Rectal smooth muscle tissue (tissue), 1 donor: ENCODE results near the gene TSEN34.
A peak's percentile ranks its signal among the peaks of the same experiment; 100 is the strongest.
"Not testable (repeated sequence)": the region's sequence is repeated elsewhere in the genome, so short reads cannot be mapped to it uniquely, and the experiment has no call there.

Source experiments
- H3K27ac ChIP-seq: one replicate; pipeline ENCODE4 v1.7.0; 2013; ENCODE audit warnings: low read depth, low read length, inconsistent platforms
- H3K27me3 ChIP-seq: one replicate; pipeline ENCODE4 v1.7.0; 2013; ENCODE audit warnings: low read length; ENCODE audit not compliant: control insufficient read depth, insufficient read depth
- H3K36me3 ChIP-seq: one replicate; pipeline ENCODE4 v1.7.0; 2013; ENCODE audit warnings: low read length; ENCODE audit not compliant: control insufficient read depth, insufficient read depth
- H3K4me1 ChIP-seq: one replicate; pipeline ENCODE4 v1.7.0; 2013; ENCODE audit warnings: low read length; ENCODE audit not compliant: control insufficient read depth, insufficient read depth
- H3K4me3 ChIP-seq: one replicate; pipeline ENCODE4 v1.7.0; 2013; ENCODE audit warnings: low read length
- H3K9ac ChIP-seq: one replicate; pipeline ENCODE4 v1.7.0; 2013; ENCODE audit warnings: low read length

The TSEN34 gene

DNA sequence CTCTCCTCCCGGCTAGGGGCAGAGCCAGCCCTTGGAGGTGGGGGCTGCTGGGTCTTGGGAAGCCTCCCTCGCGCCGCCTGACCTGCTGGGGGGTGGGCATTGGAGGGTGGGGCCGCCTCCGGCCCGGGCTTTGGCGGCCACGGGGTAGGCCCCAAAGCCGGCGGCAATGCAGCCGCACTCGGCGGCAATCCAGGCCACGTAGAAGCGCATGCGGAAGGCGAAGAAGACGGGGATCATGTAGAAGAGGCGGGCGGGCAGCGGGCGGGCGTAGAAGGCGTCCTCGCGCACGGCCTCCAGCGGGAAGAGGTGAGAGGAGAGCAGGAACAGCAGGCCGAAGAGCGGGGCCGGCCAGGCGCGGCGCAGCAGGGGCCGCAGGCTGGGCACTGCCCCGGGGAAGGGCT lies 10.4 kb upstream of the TSEN34 start:
- Histone ChIP-seq H3K4me1 (no peaks in the 10 kb centered on the region), H3K27ac (no peak overlapping the region), H3K36me3 (peaks cover 5% of the 10 kb centered on the region), H3K27me3 (no peaks in the 10 kb centered on the region), H3K9ac (no peak overlapping the region), H3K4me3 (no peak overlapping the region)

- H3K4me1 ChIP-seq, H3K27me3 ChIP-seq, H3K36me3 ChIP-seq, H3K4me3 ChIP-seq, H3K9ac ChIP-seq, H3K27ac ChIP-seq: not testable (repeated sequence)
These were observed 9.2 kb upstream of the TSEN34 start for GRCh38 chr19:54181894-54182293.

DNA sequence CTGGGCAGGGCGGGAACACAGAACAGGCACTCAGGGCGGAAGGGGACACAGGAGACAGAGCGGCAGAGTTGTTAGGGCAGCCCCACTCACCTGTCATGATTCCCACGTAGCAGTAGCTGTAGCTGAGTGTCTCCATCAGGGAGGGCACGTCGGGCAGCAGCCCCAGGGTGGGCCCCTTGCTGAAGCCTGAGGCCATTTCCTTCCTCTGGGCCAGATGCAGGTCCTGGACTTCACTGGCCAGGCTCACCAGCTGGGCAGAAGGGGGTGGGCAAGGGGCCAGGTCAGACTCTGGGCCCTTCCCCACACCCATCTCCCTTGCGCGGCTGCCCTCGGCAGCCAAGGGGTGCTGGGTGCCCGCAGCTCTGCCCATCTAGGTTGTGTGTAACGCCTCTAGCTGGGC lies 7.7 kb upstream of the TSEN34 start:
- H3K36me3 ChIP-seq: peaks cover 5% of the 10 kb centered on the region
- no peak overlapping the region for H3K9ac ChIP-seq

DNA sequence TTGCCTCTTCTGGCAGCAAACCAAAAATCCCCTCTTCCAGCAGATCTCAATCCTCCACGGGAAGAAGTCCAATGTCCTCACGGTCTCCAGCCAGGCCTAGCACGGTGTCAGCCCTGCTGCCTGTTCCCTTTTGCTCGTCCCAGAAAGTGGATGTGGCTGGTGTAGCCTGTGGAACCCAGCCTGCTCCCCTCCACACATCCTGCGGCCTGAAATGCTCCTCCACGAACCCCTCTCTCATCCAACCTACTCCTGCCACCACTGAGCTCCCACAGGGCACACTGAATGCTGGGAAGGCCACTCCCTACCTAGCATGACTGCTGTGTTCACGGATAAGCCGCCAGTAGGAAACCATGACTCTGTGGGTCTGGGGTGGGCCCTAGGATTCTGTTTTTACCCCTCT lies 4.8 kb upstream of the TSEN34 start:
- Histone ChIP-seq H3K4me1 (peaks cover 4% of the 10 kb centered on the region), H3K27ac (no peak overlapping the region), H3K36me3 (peaks cover 5% of the 10 kb centered on the region), H3K4me3 (no peak overlapping the region), H3K9ac (no peak overlapping the region), H3K27me3 (no peaks in the 10 kb centered on the region)

More for the DNA sequence above, 7.7 kb upstream of the TSEN34 start:
- Histone ChIP-seq H3K4me1 (peaks cover 1% of the 10 kb centered on the region), H3K27me3 (no peaks in the 10 kb centered on the region), H3K27ac (no peak overlapping the region), H3K4me3 (no peak overlapping the region)

DNA sequence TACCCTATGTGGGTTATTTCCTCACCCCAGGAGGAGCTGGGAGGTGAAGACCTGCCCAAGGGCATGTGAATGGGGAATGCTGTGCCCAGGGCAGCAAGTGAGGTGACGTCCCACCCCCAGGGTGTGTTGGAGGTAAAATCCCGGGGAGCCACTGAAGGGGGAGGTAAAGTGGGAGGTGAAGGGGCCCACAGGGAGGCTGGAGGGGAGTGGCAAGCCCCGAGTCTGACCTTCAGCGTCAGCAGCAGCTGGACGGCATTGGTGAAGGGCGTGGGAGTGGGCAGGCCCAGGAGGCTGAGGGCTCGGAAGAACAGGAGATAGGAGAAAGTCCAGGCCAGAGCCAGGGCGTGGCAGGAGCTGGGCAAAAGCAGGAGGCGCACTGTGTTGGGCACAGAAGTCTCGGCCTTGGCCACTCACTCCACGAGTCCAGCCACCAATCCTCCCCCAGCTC lies 4.2 kb upstream of the TSEN34 start:
- H3K9ac ChIP-seq: no peak overlapping the region
- no peaks in the 10 kb centered on the region for H3K27me3 ChIP-seq
- peaks cover 5% of the 10 kb centered on the region for H3K36me3 ChIP-seq
- no peak overlapping the region for H3K27ac ChIP-seq
- H3K4me3 ChIP-seq: no peak overlapping the region
- peaks cover 7% of the 10 kb centered on the region for H3K4me1 ChIP-seq

GRCh38 chr19:54188215-54188871 lies 2.8 kb upstream of the TSEN34 start:
- Histone ChIP-seq H3K27ac (peak overlapping the region; percentile 100), H3K4me3 (peak overlapping the region; percentile 78), H3K36me3 (peaks cover 8% of the 10 kb centered on the region), H3K27me3 (no peaks in the 10 kb centered on the region), H3K4me1 (peaks cover 11% of the 10 kb centered on the region), H3K9ac (peak overlapping the region; percentile 53)

- Histone ChIP-seq H3K27me3 (no peaks in the 10 kb centered on the region), H3K4me3 (peak within 1 kb of the TSS; percentile 78), H3K4me1 (peaks cover 11% of the 10 kb centered on the region), H3K27ac (peak within 1 kb of the TSS; percentile 100), H3K36me3 (peaks cover 5% of the 10 kb centered on the region), H3K9ac (peak within 1 kb of the TSS; percentile 82)
These were observed 1.9 kb upstream of the TSEN34 start, which contains the start of gene MBOAT7 for GRCh38 chr19:54189145-54189734. MBOAT7 (minus strand) TSS chr19:54189580; CDS start chr19:54188508, 1,072 bp downstream.

DNA sequence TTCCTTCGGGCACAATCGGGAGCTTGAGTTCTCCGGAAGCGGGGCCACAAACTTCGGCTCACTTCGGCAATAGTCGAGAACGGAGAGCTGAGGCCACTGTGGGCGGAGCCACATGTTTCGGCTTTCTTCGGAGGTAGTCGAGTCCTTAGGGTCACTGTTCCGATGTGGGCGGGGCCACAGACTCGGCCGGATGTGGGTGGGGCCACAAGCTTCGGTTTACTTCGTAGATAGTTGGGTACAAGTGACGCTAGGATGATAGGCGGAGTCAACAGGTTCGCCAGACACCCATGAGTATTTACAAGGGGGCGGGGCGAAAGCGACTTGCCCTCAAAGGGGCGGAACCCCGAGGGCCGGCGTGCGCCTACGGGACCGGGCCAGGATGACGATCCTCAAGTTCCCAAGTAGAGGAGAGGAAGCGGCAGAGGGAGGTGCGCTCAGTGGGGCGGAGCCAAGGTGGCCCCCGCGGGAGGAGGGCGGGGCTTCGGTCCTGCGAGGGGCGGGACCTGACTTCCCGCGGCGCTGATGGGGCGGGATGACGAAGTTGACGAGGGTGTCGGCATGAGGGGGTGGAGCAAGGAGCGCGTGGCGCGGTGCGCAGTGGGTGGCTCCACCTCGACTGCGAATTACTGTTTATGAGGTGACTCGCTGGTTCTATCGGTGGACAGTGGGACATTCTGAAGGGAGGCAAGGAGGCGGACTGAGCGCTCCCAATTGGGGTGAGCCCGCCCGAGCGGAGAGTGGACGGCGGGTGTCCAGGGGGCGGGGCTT lies 1.2 kb upstream of the TSEN34 start:
- H3K27ac ChIP-seq: peak overlapping the region; percentile 100
- H3K36me3 ChIP-seq: peaks cover 5% of the 10 kb centered on the region
- H3K4me1 ChIP-seq: peaks cover 11% of the 10 kb centered on the region
- H3K27me3 ChIP-seq: no peaks in the 10 kb centered on the region
- peak overlapping the region; percentile 78 for H3K4me3 ChIP-seq
- H3K9ac ChIP-seq: peak overlapping the region; percentile 82

- Histone ChIP-seq H3K9ac (peak overlapping the region; percentile 82), H3K27ac (peak overlapping the region; percentile 100), H3K4me1 (peaks cover 11% of the 10 kb centered on the region), H3K36me3 (peaks cover 5% of the 10 kb centered on the region), H3K27me3 (no peaks in the 10 kb centered on the region), H3K4me3 (peak overlapping the region; percentile 69)
These were observed 551 bp upstream of the TSEN34 start for GRCh38 chr19:54190503-54191010.

DNA sequence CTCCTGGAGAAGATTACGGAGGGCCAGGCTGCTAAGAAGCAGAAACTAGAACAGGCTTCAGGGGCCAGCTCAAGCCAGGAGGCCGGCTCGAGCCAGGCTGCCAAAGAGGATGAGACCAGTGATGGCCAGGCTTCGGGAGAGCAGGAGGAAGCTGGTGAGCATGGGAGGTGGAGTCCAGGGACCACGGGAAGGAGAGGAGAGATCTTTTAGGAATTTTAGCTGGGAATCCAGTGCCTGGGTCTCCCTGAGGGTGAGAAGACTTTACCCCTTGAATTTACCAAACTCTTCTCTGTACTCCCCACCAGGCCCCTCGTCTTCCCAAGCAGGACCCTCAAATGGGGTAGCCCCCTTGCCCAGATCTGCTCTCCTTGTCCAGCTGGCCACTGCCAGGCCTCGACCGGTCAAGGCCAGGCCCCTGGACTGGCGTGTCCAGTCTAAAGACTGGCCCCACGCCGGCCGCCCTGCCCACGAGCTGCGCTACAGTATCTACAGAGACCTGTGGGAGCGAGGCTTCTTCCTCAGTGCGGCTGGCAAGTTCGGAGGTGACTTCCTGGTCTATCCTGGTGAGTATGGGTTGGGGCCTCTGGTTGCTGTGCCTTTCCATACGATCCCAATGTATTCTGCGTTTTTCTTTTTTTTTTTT lies 824 bp downstream of the TSEN34 start:
- Histone ChIP-seq H3K27me3 (no peaks in the 10 kb centered on the region), H3K36me3 (peaks cover 5% of the 10 kb centered on the region), H3K27ac (peak overlapping the region; percentile 100), H3K4me1 (peaks cover 11% of the 10 kb centered on the region), H3K9ac (peak overlapping the region; percentile 70), H3K4me3 (peak overlapping the region; percentile 69)

DNA sequence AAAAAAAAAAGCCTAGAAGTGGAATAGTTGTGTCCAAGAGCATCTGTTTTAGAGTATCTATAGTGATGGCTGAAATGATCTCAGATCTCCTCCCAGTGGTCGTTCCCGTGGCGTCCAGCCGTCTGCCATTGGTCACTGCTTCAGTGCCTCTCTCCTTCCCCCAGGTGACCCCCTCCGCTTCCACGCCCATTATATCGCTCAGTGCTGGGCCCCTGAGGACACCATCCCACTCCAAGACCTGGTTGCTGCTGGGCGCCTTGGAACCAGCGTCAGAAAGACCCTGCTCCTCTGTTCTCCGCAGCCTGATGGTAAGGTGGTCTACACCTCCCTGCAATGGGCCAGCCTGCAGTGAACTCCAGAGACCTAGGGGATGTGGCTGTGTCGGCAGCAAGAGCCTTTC lies 1.9 kb downstream of the TSEN34 start:
- Histone ChIP-seq H3K9ac (no peak overlapping the region), H3K4me3 (no peak overlapping the region)

DNA sequence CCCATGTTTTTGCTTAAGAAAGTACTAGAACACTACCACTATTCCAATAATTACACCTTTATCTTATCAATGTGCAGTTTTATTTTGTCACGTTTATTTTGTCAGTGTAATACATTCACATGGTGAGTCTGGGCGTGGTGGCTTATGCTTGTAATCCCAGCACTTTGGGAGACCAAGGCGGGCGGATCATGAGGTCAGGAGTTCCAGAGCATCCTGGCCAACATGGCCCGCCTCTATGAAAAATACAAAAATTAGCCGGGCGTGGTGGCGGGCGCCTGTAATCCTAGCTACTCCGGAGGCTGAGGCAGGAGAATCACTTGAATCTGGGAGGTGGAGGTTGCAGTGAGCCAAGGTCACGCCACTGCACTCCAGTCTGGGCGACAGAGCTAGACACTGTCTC lies 3.4 kb downstream of the TSEN34 start:
- H3K36me3 ChIP-seq, H3K4me1 ChIP-seq, H3K27me3 ChIP-seq, H3K4me3 ChIP-seq, H3K27ac ChIP-seq, H3K9ac ChIP-seq: not testable (repeated sequence)

More for the DNA sequence above, 1.9 kb downstream of the TSEN34 start:
- Histone ChIP-seq H3K27me3 (no peaks in the 10 kb centered on the region), H3K36me3 (peaks cover 7% of the 10 kb centered on the region), H3K27ac (no peak overlapping the region), H3K4me1 (peaks cover 11% of the 10 kb centered on the region)
